PFSK-1 (cell line): ENCODE results near the gene CLCN1.

ENCODE experiments used
- FOXP2 ChIP-seq: optimal IDR thresholded peaks from 2 replicates; pipeline ENCODE3; 2011; ENCODE audit warnings: borderline replicate concordance, control low read depth, inconsistent platforms; ENCODE audit not compliant: insufficient read depth; ENCODE audit errors: extremely low read length, extremely low read depth
- POLR2AphosphoS5 ChIP-seq: IDR thresholded peaks from 2 replicates; pipeline ENCODE4 v1.6.1; 2012; ENCODE audit warnings: low read depth, mild to moderate bottlenecking, control low read depth, low read length, moderate library complexity
- REST ChIP-seq, 2 experiments: IDR thresholded peaks; 2 replicates each; pipeline versions ENCODE4 v1.6.1 to v1.8.0; 2011 to 2012; ENCODE audit warnings: low read depth in 2 of 2, low read length in 2 of 2, control low read depth in 1 of 2, inconsistent platforms in 1 of 2, mild to moderate bottlenecking in 1 of 2, moderate library complexity in 1 of 2; ENCODE audit not compliant: insufficient read depth in 1 of 2
- SIN3A ChIP-seq: IDR thresholded peaks from 2 replicates; pipeline ENCODE4 v1.6.1; 2012; ENCODE audit warnings: mild to moderate bottlenecking, low read length, moderate library complexity, borderline replicate concordance; ENCODE audit not compliant: insufficient read depth
- TAF1 ChIP-seq: IDR thresholded peaks from 2 replicates; pipeline ENCODE4 v1.6.1; 2012; ENCODE audit warnings: low read length, control low read depth, borderline replicate concordance; ENCODE audit not compliant: insufficient read depth

- TF ChIP-seq POLR2AphosphoS5: no peak
- TF ChIP-seq REST (IDR thresholded peaks at IDR 0.05; ENCODE audit: insufficient read depth in 1 of 2, low read depth in 2 of 2, low read length in 2 of 2): no peak
- TF ChIP-seq TAF1: no peak
- no peak for TF ChIP-seq SIN3A
- TF ChIP-seq FOXP2: no peak
Observed at GRCh38 chr7:143374561-143374960, 58.6 kb downstream of the CLCN1 start.
